HEK293 (cell line): ENCODE results near the gene FRMD6.

Experiments used
- CTCF ChIA-PET: fragments of 350-600 bp; formaldehyde crosslinking; extraction: SDS; loops from one replicate; lab custom pipeline; 2021; ENCODE audit warnings: antibody characterized with exemption; lab: Yijun Ruan, JAX
- POLR2A ChIA-PET: fragments of 300-600 bp; formaldehyde crosslinking; extraction: SDS; loops from one replicate; lab custom pipeline; 2020; ENCODE audit warnings: antibody characterized with exemption, inconsistent platforms; lab: Yijun Ruan, JAX
- H3K27ac ChIP-seq: fragments of 200-500 bp; sonication (Bioruptor generic); 2 replicates; pipeline ENCODE4 v1.5.1; 2014; ENCODE audit warnings: low read depth, low read length, control low read depth, inconsistent platforms; ENCODE audit errors: extremely low read depth
- H3K36me3 ChIP-seq, 2 experiments: fragments of 200-500 bp in 1 of 2; sonication (Bioruptor generic) in 1 of 2; 1 replicate in 1 of 2; 2 replicates in 1 of 2; pipeline ENCODE4 v1.5.1; 2014 to 2017; ENCODE audit warnings: inconsistent platforms in 2 of 2, low read length in 2 of 2; ENCODE audit not compliant: control insufficient read depth in 2 of 2, insufficient read depth in 1 of 2
- H3K4me1 ChIP-seq: fragments of 200-500 bp; sonication (Bioruptor generic); 2 replicates; pipeline ENCODE4 v1.5.1; 2014; ENCODE audit warnings: mild to moderate bottlenecking, low read length, inconsistent platforms; ENCODE audit not compliant: control insufficient read depth, insufficient read depth
- H3K4me3 ChIP-seq: 2 replicates; pipeline ENCODE4 v1.5.1; 2011; ENCODE audit warnings: low read depth, mild to moderate bottlenecking, control low read depth, low read length, moderate library complexity
- H3K9me3 ChIP-seq: fragments of 200-500 bp; sonication (Bioruptor generic); 2 replicates; pipeline ENCODE4 v1.5.1; 2014; ENCODE audit warnings: low read depth, low read length, inconsistent platforms; ENCODE audit not compliant: control insufficient read depth, insufficient read depth
- BCL11A ChIP-seq: fragments of 450-650 bp; formaldehyde crosslinking; IDR thresholded peaks from 2 replicates; pipeline ENCODE4 v1.5.1; 2016; ENCODE audit warnings: low read depth, missing biosample characterization, missing genetic modification characterization
- CTCF ChIP-seq: fragments of 450-650 bp; formaldehyde crosslinking; IDR thresholded peaks from 2 replicates; pipeline ENCODE4 v1.5.1; 2016; ENCODE audit warnings: missing biosample characterization, missing genetic modification characterization
- GLIS2 ChIP-seq: fragments of 450-650 bp; formaldehyde crosslinking; IDR thresholded peaks from 2 replicates; pipeline ENCODE4 v1.5.1; 2016; ENCODE audit warnings: missing biosample characterization, missing genetic modification characterization
- HOXA7 ChIP-seq: sonication (generic); formaldehyde crosslinking; IDR thresholded peaks from 2 replicates; pipeline ENCODE4 v1.8.1; 2022; ENCODE audit warnings: missing genetic modification reagents, borderline replicate concordance
- KLF7 ChIP-seq: fragments of 450-650 bp; formaldehyde crosslinking; IDR thresholded peaks from 2 replicates; pipeline ENCODE4 v1.5.1; 2016; ENCODE audit warnings: missing biosample characterization, missing genetic modification characterization, borderline replicate concordance
- MYNN ChIP-seq: fragments of 450-650 bp; formaldehyde crosslinking; IDR thresholded peaks from 2 replicates; pipeline ENCODE4 v1.5.1; 2016; ENCODE audit warnings: missing biosample characterization, missing genetic modification characterization, borderline replicate concordance
- PRDM10 ChIP-seq: fragments of 450-650 bp; formaldehyde crosslinking; IDR thresholded peaks from 2 replicates; pipeline ENCODE4 v1.5.1; 2016; ENCODE audit warnings: missing biosample characterization, missing genetic modification characterization
- SALL2 ChIP-seq: fragments of 450-650 bp; formaldehyde crosslinking; IDR thresholded peaks from 2 replicates; pipeline ENCODE4 v1.5.0; 2017; ENCODE audit warnings: missing biosample characterization, mild to moderate bottlenecking, missing genetic modification characterization, borderline replicate concordance
- SP7 ChIP-seq: fragments of 450-650 bp; formaldehyde crosslinking; IDR thresholded peaks from 2 replicates; pipeline ENCODE4 v1.5.1; 2016; ENCODE audit warnings: missing biosample characterization, missing genetic modification characterization
- YY1 ChIP-seq: fragments of 450-650 bp; formaldehyde crosslinking; IDR thresholded peaks from 2 replicates; pipeline ENCODE4 v1.5.1; 2018; ENCODE audit warnings: missing biosample characterization, missing genetic modification characterization
- ZEB2 ChIP-seq: fragments of 450-650 bp; formaldehyde crosslinking; IDR thresholded peaks from 2 replicates; pipeline ENCODE4 v1.5.1; 2016; ENCODE audit warnings: missing biosample characterization, missing genetic modification characterization
- ZFP41 ChIP-seq: fragments of 450-650 bp; formaldehyde crosslinking; IDR thresholded peaks from 2 replicates; pipeline ENCODE4 v1.5.1; 2016; ENCODE audit warnings: missing biosample characterization, missing genetic modification characterization, borderline replicate concordance
- ZFP69B ChIP-seq: fragments of 450-650 bp; formaldehyde crosslinking; IDR thresholded peaks from 2 replicates; pipeline ENCODE4 v1.5.1; 2016; ENCODE audit warnings: missing biosample characterization, missing genetic modification characterization
- ZNF132 ChIP-seq: fragments of 450-650 bp; formaldehyde crosslinking; IDR thresholded peaks from 2 replicates; pipeline ENCODE4 v1.5.1; 2017; ENCODE audit warnings: missing biosample characterization, missing genetic modification characterization, borderline replicate concordance
- ZNF157 ChIP-seq: fragments of 450-650 bp; formaldehyde crosslinking; IDR thresholded peaks from 2 replicates; pipeline ENCODE4 v1.5.1; 2016; ENCODE audit warnings: missing biosample characterization, missing genetic modification characterization
- ZNF26 ChIP-seq: fragments of 450-650 bp; formaldehyde crosslinking; IDR thresholded peaks from 2 replicates; pipeline ENCODE4 v1.5.1; 2016; ENCODE audit warnings: missing biosample characterization, missing genetic modification characterization
- ZNF341 ChIP-seq: fragments of 450-650 bp; formaldehyde crosslinking; IDR thresholded peaks from 2 replicates; pipeline ENCODE4; 2016; ENCODE audit warnings: low read depth, missing biosample characterization, missing genetic modification characterization
- ZNF529 ChIP-seq: fragments of 450-650 bp; formaldehyde crosslinking; IDR thresholded peaks from 2 replicates; pipeline ENCODE4 v1.5.1; 2017; ENCODE audit warnings: missing genetic modification characterization, missing biosample characterization; ENCODE audit not compliant: insufficient replicate concordance
- ZNF549 ChIP-seq: fragments of 450-650 bp; IDR thresholded peaks from 2 replicates; pipeline ENCODE4 v1.5.1; 2018; ENCODE audit warnings: missing biosample characterization, missing genetic modification characterization, mild to moderate bottlenecking, inconsistent platforms, moderate library complexity
- ZNF580 ChIP-seq: fragments of 450-650 bp; formaldehyde crosslinking; IDR thresholded peaks from 2 replicates; pipeline ENCODE4 v1.5.1; 2016; ENCODE audit warnings: missing biosample characterization, missing genetic modification characterization
- ZNF654 ChIP-seq: fragments of 450-650 bp; formaldehyde crosslinking; IDR thresholded peaks from 2 replicates; pipeline ENCODE4 v1.5.1; 2016; ENCODE audit warnings: low read depth, missing biosample characterization, missing genetic modification characterization
- ZNF664 ChIP-seq: fragments of 450-650 bp; formaldehyde crosslinking; IDR thresholded peaks from 2 replicates; pipeline ENCODE4 v1.5.1; 2016; ENCODE audit warnings: missing biosample characterization, missing genetic modification characterization
- ZNF776 ChIP-seq: fragments of 450-650 bp; formaldehyde crosslinking; IDR thresholded peaks from 2 replicates; pipeline ENCODE4 v1.5.0; 2017; ENCODE audit warnings: missing biosample characterization, missing genetic modification characterization, borderline replicate concordance
- ZNF830 ChIP-seq: fragments of 450-650 bp; IDR thresholded peaks from 2 replicates; pipeline ENCODE4 v1.5.0; 2018; ENCODE audit warnings: missing biosample characterization, missing genetic modification characterization, low read depth, mild to moderate bottlenecking, moderate library complexity

Gene FRMD6

GRCh38 chr14:51774209-51774608 lies 122.5 kb downstream of the FRMD6 start (continued):
- no peak for TF ChIP-seq ZNF26 (tag by site-specific recombination)
- TF ChIP-seq CTCF (tag by site-specific recombination), result no peak
- TF ChIP-seq ZNF549 (tag by site-specific recombination), result no peak
- no peak for TF ChIP-seq HOXA7
- no peak for TF ChIP-seq ZNF580 (tag by site-specific recombination)
- TF ChIP-seq ZFP41 (tag by site-specific recombination), result no peak
- TF ChIP-seq SALL2 (tag by site-specific recombination), result no peak
- TF ChIP-seq ZNF776, result no peak
- TF ChIP-seq ZEB2 (tag by site-specific recombination), result no peak
- no peak for TF ChIP-seq MYNN (tag by site-specific recombination)
- TF ChIP-seq GLIS2 (tag by site-specific recombination), result peak; percentile 51; the same call in 1 of the 2 replicates
- no peak for TF ChIP-seq ZNF664 (tag by site-specific recombination)
- TF ChIP-seq ZNF157, result no peak
- TF ChIP-seq ZNF341 (tag by site-specific recombination), result peak; percentile 36; the same call in 1 of the 2 replicates
- TF ChIP-seq ZFP69B (tag by site-specific recombination), result peak; percentile 83
- TF ChIP-seq, all 188 proteins: peak for 16

GRCh38 chr14:51776102-51776894 lies 124.6 kb downstream of the FRMD6 start:
- Histone ChIP-seq H3K4me1 (no peaks in the 10 kb centered on the region), H3K36me3 (no peaks in the 10 kb centered on the region), H3K27ac (no peak overlapping the region), H3K9me3 (no peaks in the 10 kb centered on the region), H3K4me3 (peak overlapping the region; percentile 28)
- POLR2A ChIA-PET, result interaction anchor here (0.9 to 1.3 kb wide), 3 partner anchors 124 to 492 kb away, joined by 3 to 6 read pairs (median 5); no protein-coding TSS in a partner anchor
- CTCF ChIA-PET, result interaction anchor here (0.5 to 7.2 kb wide), 38 partner anchors 12 to 526 kb away, joined by 3 to 228 read pairs (median 4); partner anchors contain the start of gene FRMD6
- TF ChIP-seq ZNF830 (no peak), BCL11A (no peak), PRDM10 (tag by site-specific recombination) (peak; percentile 61), SP7 (tag by site-specific recombination) (peak; percentile 41; the same call in 1 of the 2 replicates), ZNF654 (tag by site-specific recombination) (peak; percentile 68), ZNF529 (tag by site-specific recombination) (no peak), CTCF (tag by site-specific recombination) (peak; percentile 77; the same call in 1 of the 2 replicates), KLF7 (tag by site-specific recombination) (no peak), YY1 (tag by site-specific recombination) (no peak), ZNF132 (tag by site-specific recombination) (no peak)
